ENCODE data around the gene MYLIP. TPM values are rescaled to one million over a fixed set of nuclear protein-coding genes. Genes with fewer than 3 reads are reported as not detected.

Gene MYLIP
- 5.6 and 6.8 TPM in 2 replicates for total RNA-seq

GRCh38 chr6:16128759-16129622 is at the start of gene MYLIP:
Gene MYLIP, plus strand, starts transcription at chr6:16129086. Its CDS starts 237 bp downstream, at chr6:16129323.

Other genes with a start within 250 kb of the MYLIP start
- 6.1 and 7.1 TPM in 2 replicates for gene GMPR, start 109.5 kb downstream of the MYLIP start, total RNA-seq

Measured in smooth muscle cell of the umbilical artery (primary cell).